Activated CD8-positive, alpha-beta memory T cell treated with anti-CD3 and anti-CD28 coated beads, Interleukin-2, amount 10 ng/mL, durations not matched to agents 7 days and 5 days (primary cell): ENCODE measurements around the gene FADS2. TPM values are rescaled to one million over a fixed set of nuclear protein-coding genes. Genes with fewer than 3 reads are reported as not detected.

Experiments
- ATAC-seq: fragments of 150-1000 bp; cut with Tn5 transposase; one replicate; pipeline ENCODE4 v1.10.0; 2021; ENCODE audit warnings: moderate library complexity
- CTCF ChIA-PET: fragments of 350-600 bp; sonication (Branson Sonifier 250); formaldehyde crosslinking; loops from one replicate; lab custom pipeline; 2021; ENCODE audit warnings: antibody characterized with exemption; lab: Charles Lee
- DNase-seq: peaks from one replicate; pipeline ENCODE4 v3.0.0-alpha.2; 2020
- H3K27ac Mint-ChIP-seq: one replicate; pipeline ENCODE4 v1.8.0; 2021; ENCODE audit warnings: mild to moderate bottlenecking, mixed read lengths
- H3K27me3 Mint-ChIP-seq: one replicate; pipeline ENCODE4 v1.8.0; 2021; ENCODE audit warnings: mixed read lengths
- H3K36me3 Mint-ChIP-seq: one replicate; pipeline ENCODE4 v1.8.0; 2021; ENCODE audit warnings: mild to moderate bottlenecking, mixed read lengths
- H3K4me1 Mint-ChIP-seq: one replicate; pipeline ENCODE4 v1.8.0; 2021; ENCODE audit warnings: mixed read lengths
- H3K4me3 Mint-ChIP-seq: one replicate; pipeline ENCODE4 v1.8.0; 2021; ENCODE audit warnings: mild to moderate bottlenecking, moderate library complexity, mixed read lengths
- H3K9me3 Mint-ChIP-seq: one replicate; pipeline ENCODE4 v1.8.0; 2022; ENCODE audit warnings: low read depth, mixed read lengths
- total RNA-seq, 2 experiments: library from RNA; stranded (reverse); gene quantifications; one replicate each; pipeline ENCODE4 v1.2.3, GENCODE V29; 2021

The FADS2 gene
- total RNA-seq, 2 experiments from 2014 or later: 174 to 184 TPM

- ATAC-seq (no peak), DNase-seq (peak; percentile 49)
- Mint-ChIP-seq H3K4me1 (peaks cover 11% of the 10 kb centered on the region), H3K9me3 (no peaks in the 10 kb centered on the region), H3K27ac (no peak overlapping the region), H3K36me3 (peaks cover 16% of the 10 kb centered on the region), H3K4me3 (no peak overlapping the region), H3K27me3 (no peaks in the 10 kb centered on the region)
- CTCF ChIA-PET: interaction anchor here (1.0 to 1.9 kb wide), 8 partner anchors 10 to 294 kb away, joined by 3 to 7 read pairs (median 5); no protein-coding TSS in a partner anchor
These were observed 40.1 kb upstream of the FADS2 start for GRCh38 chr11:61787928-61788491.

GRCh38 chr11:61791737-61792309 is 36.3 kb upstream of the FADS2 start:
- Mint-ChIP-seq H3K36me3 (peaks cover 42% of the 10 kb centered on the region), H3K9me3 (no peaks in the 10 kb centered on the region), H3K27me3 (no peaks in the 10 kb centered on the region), H3K4me1 (peaks cover 40% of the 10 kb centered on the region), H3K27ac (peak overlapping the region; percentile 100), H3K4me3 (peak overlapping the region; percentile 90)
- DNase-seq (peak; percentile 79), ATAC-seq (peak; percentile 32)
- CTCF ChIA-PET: interaction anchor here (1.3 to 13.1 kb wide), 10 partner anchors 20 to 316 kb away, joined by 3 to 173 read pairs (median 9); partner anchors contain the start of genes FADS1 and FADS3

- CTCF ChIA-PET: interaction anchor here (1.0 to 13.1 kb wide), 16 partner anchors 9 to 315 kb away, joined by 3 to 173 read pairs (median 6); partner anchors contain the start of genes FADS1 and FADS3
- Mint-ChIP-seq H3K27me3 (no peaks in the 10 kb centered on the region), H3K4me1 (peaks cover 47% of the 10 kb centered on the region), H3K36me3 (peaks cover 48% of the 10 kb centered on the region), H3K27ac (peak within 1 kb of the TSS; percentile 100), H3K4me3 (peak within 1 kb of the TSS; percentile 90), H3K9me3 (no peaks in the 10 kb centered on the region)
- ATAC-seq (peak; percentile 93), DNase-seq (peak; percentile 94)
These were observed 35.6 kb upstream of the FADS2 start, which contains the start of the genes FEN1 and TMEM258 for GRCh38 chr11:61792310-61793082. FEN1 (plus strand) TSS chr11:61792911; CDS start chr11:61795362, 2,451 bp downstream. TMEM258 (minus strand) TSS chr11:61792599; CDS start chr11:61792558, 41 bp downstream.

- CTCF ChIA-PET: interaction anchor here (0.6 to 13.1 kb wide), 15 partner anchors 8 to 314 kb away, joined by 3 to 173 read pairs (median 6); partner anchors contain the start of genes FADS1 and FADS3
These were observed 34.8 kb upstream of the FADS2 start for GRCh38 chr11:61793083-61793828.

GRCh38 chr11:61793829-61794204 is 34.3 kb upstream of the FADS2 start:
- ATAC-seq (no peak), DNase-seq (no peak)
- Mint-ChIP-seq H3K4me3 (peak overlapping the region; percentile 90), H3K9me3 (no peaks in the 10 kb centered on the region), H3K4me1 (peaks cover 50% of the 10 kb centered on the region), H3K36me3 (peaks cover 54% of the 10 kb centered on the region), H3K27me3 (no peaks in the 10 kb centered on the region), H3K27ac (peak overlapping the region; percentile 100)
- CTCF ChIA-PET: interaction anchor here (0.6 to 13.1 kb wide), 9 partner anchors 12 to 314 kb away, joined by 3 to 173 read pairs (median 8); partner anchors contain the start of genes FADS1, FADS2 and FADS3

More at GRCh38 chr11:61793083-61793828, 34.8 kb upstream of the FADS2 start:
- ATAC-seq (peak; percentile 38), DNase-seq (no peak)
- Mint-ChIP-seq H3K4me1 (peaks cover 48% of the 10 kb centered on the region), H3K4me3 (peak overlapping the region; percentile 90), H3K27ac (peak overlapping the region; percentile 100), H3K9me3 (no peaks in the 10 kb centered on the region), H3K27me3 (no peaks in the 10 kb centered on the region), H3K36me3 (peaks cover 50% of the 10 kb centered on the region)

- Mint-ChIP-seq H3K27ac (no peak overlapping the region), H3K4me1 (peaks cover 55% of the 10 kb centered on the region), H3K27me3 (no peaks in the 10 kb centered on the region), H3K4me3 (peak overlapping the region; percentile 8), H3K9me3 (no peaks in the 10 kb centered on the region), H3K36me3 (peaks cover 59% of the 10 kb centered on the region)
- ATAC-seq (no peak), DNase-seq (no peak)
- CTCF ChIA-PET: interaction anchor here (1.2 to 13.1 kb wide), 3 partner anchors 11 to 34 kb away, joined by 3 to 173 read pairs (median 6); partner anchors contain the start of genes FADS1 and FADS2
These were observed 33.5 kb upstream of the FADS2 start for GRCh38 chr11:61794579-61794978.

GRCh38 chr11:61795459-61795858 is 32.6 kb upstream of the FADS2 start:
- CTCF ChIA-PET: interaction anchor here (3.4 to 13.1 kb wide), 3 partner anchors 19 to 286 kb away, joined by 32 to 173 read pairs (median 44); partner anchors contain the start of gene FADS1
- H3K27me3 Mint-ChIP-seq: no peaks in the 10 kb centered on the region
- peak overlapping the region; percentile 8 for H3K4me3 Mint-ChIP-seq
- DNase-seq: no peak
- peaks cover 59% of the 10 kb centered on the region for H3K36me3 Mint-ChIP-seq
- H3K27ac Mint-ChIP-seq: no peak overlapping the region
- H3K9me3 Mint-ChIP-seq: no peaks in the 10 kb centered on the region
- peaks cover 56% of the 10 kb centered on the region for H3K4me1 Mint-ChIP-seq
- ATAC-seq: no peak

GRCh38 chr11:61795876-61796526 is 32.1 kb upstream of the FADS2 start:
- ATAC-seq (no peak), DNase-seq (no peak)
- Mint-ChIP-seq H3K27me3 (no peaks in the 10 kb centered on the region), H3K9me3 (no peaks in the 10 kb centered on the region), H3K27ac (peak overlapping the region; percentile 54), H3K36me3 (peaks cover 60% of the 10 kb centered on the region), H3K4me1 (peaks cover 54% of the 10 kb centered on the region), H3K4me3 (no peak overlapping the region)
- CTCF ChIA-PET: interaction anchor here (1.8 to 13.1 kb wide), 9 partner anchors 18 to 312 kb away, joined by 4 to 173 read pairs (median 32); partner anchors contain the start of gene FADS1

GRCh38 chr11:61797263-61797944 is 30.7 kb upstream of the FADS2 start:
- no peak for ATAC-seq
- CTCF ChIA-PET: interaction anchor here (0.7 to 13.1 kb wide), 38 partner anchors 8 to 315 kb away, joined by 3 to 173 read pairs (median 5); partner anchors contain the start of genes FADS1, FADS2 and FADS3
- no peaks in the 10 kb centered on the region for H3K27me3 Mint-ChIP-seq
- H3K9me3 Mint-ChIP-seq: no peaks in the 10 kb centered on the region
- H3K36me3 Mint-ChIP-seq: peaks cover 59% of the 10 kb centered on the region
- no peak overlapping the region for H3K4me3 Mint-ChIP-seq
- peak; percentile 85 for DNase-seq
- H3K27ac Mint-ChIP-seq: peak overlapping the region; percentile 3
- H3K4me1 Mint-ChIP-seq: peaks cover 48% of the 10 kb centered on the region

GRCh38 chr11:61799665-61800284 is 28.3 kb upstream of the FADS2 start:
- no peaks in the 10 kb centered on the region for H3K9me3 Mint-ChIP-seq
- H3K4me1 Mint-ChIP-seq: peaks cover 38% of the 10 kb centered on the region
- peak overlapping the region; percentile 7 for H3K27ac Mint-ChIP-seq
- ATAC-seq (no peak), DNase-seq (no peak)
- CTCF ChIA-PET: interaction anchor here (4.6 to 13.1 kb wide), 2 partner anchors 14 to 308 kb away, joined by 37 to 173 read pairs; partner anchors contain the start of gene FADS1
- no peak overlapping the region for H3K4me3 Mint-ChIP-seq
- peaks cover 48% of the 10 kb centered on the region for H3K36me3 Mint-ChIP-seq
- no peaks in the 10 kb centered on the region for H3K27me3 Mint-ChIP-seq
